Purkinje cell (primary cell): ENCODE data around the gene STX3. TPM values are rescaled to one million over a fixed set of nuclear protein-coding genes. Genes with fewer than 3 reads are reported as not detected.

Experiments used
- polyA plus RNA-seq: library from polyadenylated mRNA; unstranded; fragments of >200 nt; fragmentation: Nextera tagmentation; gene quantifications from 2 replicates; pipeline ENCODE4 v1.2.1, GENCODE V29; 2014

The STX3 gene
- polyA plus RNA-seq = 2.2 and 4.2 TPM in 2 replicates

DNA sequence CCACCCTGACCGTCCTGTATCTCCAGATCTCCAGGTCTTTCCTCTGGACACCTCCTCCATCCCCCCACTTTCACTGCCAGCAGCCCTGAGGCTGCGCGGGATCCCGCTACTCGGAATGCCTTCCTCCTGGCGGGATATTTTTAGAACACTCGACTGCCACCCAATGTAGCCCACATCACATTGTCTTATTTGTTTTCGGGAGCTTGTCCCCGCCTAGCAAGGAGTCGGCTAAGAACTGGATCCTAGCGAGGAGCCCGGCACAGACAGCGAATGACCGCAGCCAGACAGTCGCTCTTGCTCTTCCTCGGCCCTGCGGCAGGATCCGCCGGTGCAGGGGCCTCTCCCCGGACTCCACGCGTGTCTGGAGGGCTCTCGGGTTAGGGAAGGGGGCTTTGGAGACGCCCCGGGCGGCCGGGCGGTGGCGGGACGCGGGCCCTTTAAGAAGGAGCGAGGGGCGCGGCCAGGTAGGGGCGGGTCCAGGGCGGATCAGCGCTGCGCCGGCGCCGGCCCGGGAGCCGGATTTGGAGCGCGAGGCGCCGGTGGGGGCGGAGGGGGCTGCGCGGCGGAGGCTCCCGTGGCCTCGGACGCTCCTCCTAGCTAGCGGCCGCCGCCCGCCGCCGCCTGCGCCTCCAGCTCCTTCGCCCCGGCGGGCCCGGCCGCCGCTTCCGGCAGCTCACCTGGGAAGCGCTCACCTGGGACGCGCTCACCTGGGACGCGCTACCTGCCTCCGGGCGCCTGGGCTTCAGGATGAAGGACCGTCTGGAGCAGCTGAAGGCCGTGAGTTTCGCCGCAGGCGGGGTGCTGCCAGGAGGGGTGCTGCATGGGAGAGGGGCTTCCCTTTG lies at the start of gene STX3:
Gene STX3 (plus strand): TSS at position 518 of the 842 bp plus-strand sequence. CDS start 230 bp downstream, at position 748.

GRCh38 chr11:59713745-59714144 lies 41.4 kb upstream of the STX3 start, which contains the start of gene OR10V1:
OR10V1 (minus strand) TSS chr11:59713845; CDS start chr11:59713845, 0 bp downstream.

DNA sequence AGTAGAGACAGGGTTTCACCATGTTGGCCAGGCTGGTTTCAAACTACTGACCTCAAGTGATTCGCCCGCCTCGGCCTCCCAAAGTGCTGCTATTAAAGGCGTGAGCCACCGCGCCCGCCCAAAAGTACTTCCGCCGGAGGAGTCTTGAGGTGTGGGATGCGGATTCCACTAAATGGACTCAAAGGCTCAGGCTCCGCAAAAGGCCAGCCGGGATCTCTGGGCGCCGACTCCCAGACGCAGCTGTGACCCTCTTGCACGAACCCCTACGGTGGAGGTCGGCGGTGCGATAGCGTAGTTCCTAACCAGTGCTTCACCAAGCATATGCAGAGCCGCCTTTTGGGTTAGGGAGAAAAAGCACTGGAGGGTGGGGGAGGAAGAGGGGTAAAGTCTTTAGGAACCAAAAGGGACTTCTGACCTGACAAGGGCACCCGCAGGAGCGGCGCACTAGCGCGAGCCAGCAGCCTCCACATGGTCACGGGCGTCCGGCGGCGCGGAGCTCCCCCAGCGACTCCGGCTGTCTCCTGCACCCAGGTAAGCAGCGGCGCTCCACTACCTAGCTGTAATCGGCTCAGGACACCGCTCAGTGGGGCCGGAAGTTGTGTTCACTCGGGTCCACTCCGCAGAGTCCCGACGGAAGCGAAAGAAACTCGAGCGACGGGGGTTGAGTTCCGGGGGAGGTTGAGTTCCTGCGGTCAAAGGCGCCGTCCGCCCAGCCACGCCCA lies 55.2 kb downstream of the STX3 start, which contains the start of gene MRPL16:
Gene MRPL16 (minus strand): TSS at position 590 of the 722 bp plus-strand sequence. CDS start 120 bp downstream, at position 470.

DNA sequence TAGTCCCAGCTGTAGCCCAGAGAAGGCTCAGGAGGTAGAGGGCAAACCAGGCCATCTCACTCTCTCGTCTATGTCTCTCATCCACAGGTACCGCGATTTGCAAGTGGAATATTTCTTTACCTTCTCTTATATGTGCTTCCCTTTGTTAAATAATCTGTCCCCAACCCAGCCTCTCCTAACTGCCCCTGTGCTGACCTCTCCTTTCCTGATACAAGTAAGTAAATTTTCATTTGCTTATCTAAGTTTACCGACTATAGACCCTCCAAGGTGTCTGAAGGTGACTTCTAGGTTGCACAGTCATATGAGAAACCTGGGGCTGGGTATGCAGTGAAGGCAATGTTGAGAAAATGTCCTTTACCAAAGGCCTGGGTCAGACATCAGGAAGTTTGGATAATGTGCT lies 90.2 kb downstream of the STX3 start, which contains the start of gene CBLIF:
Gene CBLIF (minus strand): TSS at position 101 of the 400 bp plus-strand sequence. CDS start 46 bp downstream, at position 55.

Other genes with a start within 250 kb of the STX3 start
- gene OR4D9, start 243.8 kb upstream of the STX3 start, polyA plus RNA-seq = not detected in 2 replicates
- 12.5 and 14.9 TPM in 2 replicates for gene OSBP, start 139.6 kb upstream of the STX3 start, polyA plus RNA-seq
- 1.9 and 4.1 TPM in 2 replicates for gene PATL1, start 86.3 kb upstream of the STX3 start, polyA plus RNA-seq
- not detected in 2 replicates for gene OR10V1, start 41.5 kb upstream of the STX3 start, polyA plus RNA-seq
- 50.7 and 55.6 TPM in 2 replicates for gene MRPL16, start 55.4 kb downstream of the STX3 start, polyA plus RNA-seq
- not detected in 2 replicates for gene CBLIF, start 90.1 kb downstream of the STX3 start, polyA plus RNA-seq
- not detected in 2 replicates for gene TCN1, start 111.1 kb downstream of the STX3 start, polyA plus RNA-seq
- not detected in 2 replicates for gene OOSP3, start 123.4 kb downstream of the STX3 start, polyA plus RNA-seq
- not detected in 2 replicates for gene OOSP1, start 183.1 kb downstream of the STX3 start, polyA plus RNA-seq
- gene OOSP4A, start 208.7 kb downstream of the STX3 start, polyA plus RNA-seq = not detected in 2 replicates